Neuronal stem cell (in vitro differentiated cells): Measurements from ENCODE around the gene SYT5.

Experiments used
- DNase-seq: peaks from one replicate; pipeline ENCODE4 v3.0.0-alpha.2; 2013; ENCODE audit warnings: low spot score
- H2AFZ ChIP-seq: one replicate; pipeline ENCODE4 v1.6.1; 2013; ENCODE audit warnings: mild to moderate bottlenecking, low read length, inconsistent platforms
- H2AK5ac ChIP-seq: 2 replicates; pipeline ENCODE4 v1.6.1; 2013; ENCODE audit warnings: low read depth, mild to moderate bottlenecking, inconsistent platforms, low read length, moderate library complexity, mixed read lengths
- H2BK120ac ChIP-seq: 2 replicates; pipeline ENCODE4 v1.6.1; 2013; ENCODE audit warnings: low read depth, mild to moderate bottlenecking, inconsistent platforms, low read length, moderate library complexity, mixed read lengths
- H2BK12ac ChIP-seq: one replicate; pipeline ENCODE4 v1.6.1; 2013; ENCODE audit warnings: low read length, inconsistent platforms
- H2BK15ac ChIP-seq: 2 replicates; pipeline ENCODE4 v1.6.1; 2013; ENCODE audit warnings: mild to moderate bottlenecking, low read length, inconsistent platforms, mixed read lengths
- H2BK5ac ChIP-seq: one replicate; pipeline ENCODE4 v1.6.1; 2013; ENCODE audit warnings: inconsistent platforms, mild to moderate bottlenecking, low read length, moderate library complexity
- H3K14ac ChIP-seq: one replicate; pipeline ENCODE4 v1.6.1; 2013; ENCODE audit warnings: low read length, inconsistent platforms
- H3K18ac ChIP-seq: 2 replicates; pipeline ENCODE4 v1.6.1; 2013; ENCODE audit warnings: low read length, inconsistent platforms
- H3K23ac ChIP-seq: 2 replicates; pipeline ENCODE4 v1.6.1; 2013; ENCODE audit warnings: low read depth, mild to moderate bottlenecking, mixed read lengths, low read length, inconsistent platforms; ENCODE audit not compliant: poor library complexity
- H3K27ac ChIP-seq: replicated peaks from 3 replicates; pipeline ENCODE4 v1.5.1; 2013; ENCODE audit warnings: low read length, inconsistent platforms
- H3K27me3 ChIP-seq, 3 experiments: 2 replicates each; pipeline ENCODE4 v1.6.1; 2013; ENCODE audit warnings: low read length in 3 of 3, mild to moderate bottlenecking in 2 of 3, inconsistent platforms in 1 of 3, low read depth in 1 of 3, mixed read lengths in 1 of 3, moderate library complexity in 1 of 3; ENCODE audit not compliant: control insufficient read depth in 3 of 3, insufficient read depth in 3 of 3
- H3K36me3 ChIP-seq, 2 donors: replicated peaks in 1 of 2; 2 replicates each; pipeline ENCODE4 v1.6.1; 2013; ENCODE audit warnings: low read length in 2 of 2; ENCODE audit not compliant: control insufficient read depth in 2 of 2, insufficient read depth in 2 of 2
- H3K4ac ChIP-seq: 2 replicates; pipeline ENCODE4 v1.6.1; 2013; ENCODE audit warnings: inconsistent platforms, mild to moderate bottlenecking, low read length, moderate library complexity
- H3K4me1 ChIP-seq, 2 donors: 1 replicate in 1 of 2; 2 replicates in 1 of 2; pipeline ENCODE4 v1.6.1; 2013; ENCODE audit warnings: low read length in 2 of 2, low read depth in 1 of 2; ENCODE audit not compliant: control insufficient read depth in 2 of 2, insufficient read depth in 1 of 2
- H3K4me2 ChIP-seq: one replicate; pipeline ENCODE4 v1.6.1; 2013; ENCODE audit warnings: mild to moderate bottlenecking, low read length, inconsistent platforms; ENCODE audit not compliant: insufficient read depth, poor library complexity, severe bottlenecking
- H3K4me3 ChIP-seq, 2 donors: 2 replicates each; pipeline ENCODE4 v1.5.1; 2013; ENCODE audit warnings: low read length in 2 of 2, mild to moderate bottlenecking in 2 of 2, inconsistent platforms in 1 of 2, moderate library complexity in 1 of 2
- H3K79me1 ChIP-seq: one replicate; pipeline ENCODE4 v1.6.1; 2013; ENCODE audit warnings: low read depth, mild to moderate bottlenecking, inconsistent platforms, low read length, moderate library complexity
- H3K9ac ChIP-seq: one replicate; pipeline ENCODE4 v1.6.1; 2013; ENCODE audit warnings: mild to moderate bottlenecking, low read depth, low read length, inconsistent platforms; ENCODE audit not compliant: poor library complexity
- H3K9me3 ChIP-seq, 2 donors: replicated peaks in 1 of 2; 2 replicates each; pipeline versions ENCODE3 to v1.6.1; 2013; ENCODE audit warnings: low read length in 2 of 2, mild to moderate bottlenecking in 2 of 2, inconsistent platforms in 1 of 2, low read depth in 1 of 2, mixed read lengths in 1 of 2, moderate library complexity in 1 of 2; ENCODE audit not compliant: control insufficient read depth in 2 of 2, insufficient read depth in 1 of 2
- H4K8ac ChIP-seq: one replicate; pipeline ENCODE4 v1.6.1; 2013; ENCODE audit warnings: low read depth, mild to moderate bottlenecking, inconsistent platforms, low read length, moderate library complexity
- H4K91ac ChIP-seq: one replicate; pipeline ENCODE4 v1.6.1; 2013; ENCODE audit warnings: low read length, low read depth, mild to moderate bottlenecking, inconsistent platforms; ENCODE audit not compliant: poor library complexity
- WGBS, 2 donors: extraction: QIAGEN DNeasy Blood & Tissue Kit; methylation state at CpG; one replicate each; pipeline ENCODE4 v1.1.7; 2013; ENCODE audit warnings: missing lambda C conversion rate in 2 of 2, mixed read lengths in 1 of 2; ENCODE audit not compliant: insufficient read length in 2 of 2, insufficient replicate concordance in 1 of 2; ENCODE audit errors: extremely low coverage in 2 of 2; 5-methylcytosine and 5-hydroxymethylcytosine counted together

SYT5 gene

DNA sequence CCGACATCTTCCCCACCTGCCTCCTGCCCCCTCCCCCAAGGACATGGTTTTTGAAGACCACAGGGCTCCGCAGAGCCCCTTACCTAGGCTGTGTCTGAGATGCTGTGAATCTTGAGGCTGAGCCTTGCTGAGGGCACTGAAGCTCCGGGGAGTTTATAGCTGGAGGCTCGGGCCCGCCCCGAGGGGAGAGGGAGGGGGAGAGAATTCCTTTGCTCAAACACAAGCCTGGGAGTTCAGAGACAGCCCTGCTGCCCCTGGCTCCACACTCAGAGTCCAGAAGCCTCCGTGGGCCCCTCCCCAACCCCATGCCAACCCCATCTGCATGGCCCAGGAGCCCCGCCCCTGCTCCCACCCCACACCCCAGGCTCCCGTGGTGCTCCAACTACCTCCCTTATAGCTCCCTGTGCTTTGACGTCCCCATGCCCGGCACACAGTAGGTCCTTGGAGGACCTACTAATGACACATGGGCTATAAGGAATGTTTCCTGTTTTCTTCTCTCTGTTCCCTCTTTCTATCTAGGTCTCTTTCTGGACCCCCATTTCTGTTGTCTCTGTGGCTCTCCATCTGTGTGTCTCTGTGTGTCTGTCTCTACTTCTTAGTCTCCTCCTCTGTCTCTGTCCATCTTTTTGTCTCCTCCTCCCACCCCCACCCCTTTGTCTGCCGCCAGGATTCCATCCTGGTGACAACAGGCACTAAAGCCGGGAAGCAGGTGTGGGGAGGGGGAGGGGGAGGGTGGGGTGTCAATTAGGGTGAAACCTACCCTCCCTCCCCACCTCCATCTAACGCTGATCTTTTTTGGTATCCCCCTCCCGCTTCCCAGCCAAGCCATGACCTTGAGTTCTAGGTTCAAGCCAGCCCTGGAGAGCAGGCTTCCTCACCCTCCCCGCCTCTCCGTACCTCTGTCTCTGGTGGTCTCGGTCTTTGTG lies 30.7 kb downstream of the SYT5 start, which contains the start of gene TNNT1:
TNNT1 (minus strand) TSS at position 129 of the 926 bp plus-strand sequence. CDS start 2,049 bp downstream, outside the sequence.
- H3K27me3 ChIP-seq: peaks cover 0 to 46% (median 2%) of the 10 kb centered on the region in 3 experiments
- no peaks in the 10 kb centered on the region for H3K36me3 ChIP-seq
- peaks cover 8 to 26% of the 10 kb centered on the region in 2 donors for H3K4me1 ChIP-seq
- H3K27ac ChIP-seq: peak within 1 kb of the TSS; percentile 50
- no CpG with 5 or more reads among the region's 18 CpGs for WGBS, 2 donors
- H3K23ac ChIP-seq: no peak within 1 kb of the TSS
- H2AFZ ChIP-seq: peak within 1 kb of the TSS; percentile 35
- no peak within 1 kb of the TSS for H2BK15ac ChIP-seq
- H3K18ac ChIP-seq: peak within 1 kb of the TSS; percentile 46
- H3K4ac ChIP-seq: no peak within 1 kb of the TSS
- H3K79me1 ChIP-seq: no peaks in the 10 kb centered on the region
- no peak within 1 kb of the TSS for H3K9ac ChIP-seq
- no peak within 1 kb of the TSS for H4K91ac ChIP-seq
- no peak within 1 kb of the TSS for H3K4me3 ChIP-seq
- peaks cover 0 to 2% of the 10 kb centered on the region in 2 donors for H3K9me3 ChIP-seq
- peak within 1 kb of the TSS; percentile 39 for H3K4me2 ChIP-seq
- H2AK5ac ChIP-seq: peak within 1 kb of the TSS; percentile 21
- no peak for DNase-seq
- no peak within 1 kb of the TSS for H2BK120ac ChIP-seq
- H2BK12ac ChIP-seq: peak within 1 kb of the TSS; percentile 19
- no peak within 1 kb of the TSS for H4K8ac ChIP-seq
- H3K14ac ChIP-seq: no peak within 1 kb of the TSS
- H2BK5ac ChIP-seq: no peak within 1 kb of the TSS

DNA sequence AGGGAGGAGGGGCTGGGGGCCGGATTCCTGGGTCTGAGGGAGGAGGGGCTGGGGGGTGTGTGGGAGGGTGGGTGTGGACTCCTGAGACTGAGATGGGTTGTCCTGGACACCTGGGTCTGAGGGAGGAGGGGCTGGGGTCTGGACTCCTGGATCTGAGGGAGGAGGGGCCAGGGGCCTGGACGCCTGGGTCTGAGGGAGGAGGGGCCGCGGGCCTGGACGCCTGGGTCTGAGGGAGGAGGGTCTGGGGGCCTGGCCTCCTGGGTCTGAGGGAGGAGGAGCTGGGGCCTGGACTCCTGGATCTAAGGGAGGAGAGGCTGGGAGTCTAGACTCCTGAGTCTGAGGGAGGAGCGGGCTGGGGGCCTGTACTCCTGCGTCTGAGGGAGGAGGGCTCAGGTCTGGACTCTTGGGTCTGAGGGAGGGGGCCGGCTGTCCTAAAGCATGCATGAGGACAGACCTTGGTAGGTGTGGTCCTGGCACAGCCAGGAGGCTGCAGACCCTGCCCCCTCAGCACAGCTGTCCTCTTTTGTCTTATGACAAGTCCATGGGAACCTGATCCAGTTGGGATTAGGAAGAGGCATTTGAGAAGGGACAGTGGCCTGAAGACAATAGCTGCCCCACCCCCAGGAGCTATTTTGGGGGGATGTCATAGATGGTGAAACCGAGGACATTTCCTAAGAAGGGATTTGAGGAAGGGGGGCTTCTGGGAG lies 32.4 kb downstream of the SYT5 start:
- Histone ChIP-seq H4K8ac (no peak overlapping the region), H2BK15ac (no peak overlapping the region), H3K36me3 (no peaks in the 10 kb centered on the region), H2BK5ac (no peak overlapping the region), H3K4ac (no peak overlapping the region), H4K91ac (no peak overlapping the region), H3K9me3 (peaks cover 0 to 2% of the 10 kb centered on the region in 2 donors), H3K4me2 (no peak overlapping the region), H3K4me1 (peaks cover 8 to 26% of the 10 kb centered on the region in 2 donors), H3K9ac (peak overlapping the region; percentile 3), H3K4me3 (no peak overlapping the region), H3K27me3 (peaks cover 0 to 55% (median 2%) of the 10 kb centered on the region in 3 experiments), H3K18ac (no peak overlapping the region), H2AK5ac (no peak overlapping the region), H3K79me1 (no peaks in the 10 kb centered on the region), H2BK120ac (no peak overlapping the region), H3K14ac (no peak overlapping the region), H2AFZ (no peak overlapping the region), H2BK12ac (no peak overlapping the region), H3K27ac (no peak overlapping the region), H3K23ac (no peak overlapping the region)
- no CpG with 5 or more reads among the region's 9 CpGs for WGBS, 2 donors
- no peak for DNase-seq

- peak overlapping the region; percentile 81 for H3K27ac ChIP-seq
- peak overlapping the region; percentile 47 for H2BK120ac ChIP-seq
- H3K4me3 ChIP-seq: peak overlapping the region in 1 of 2 donors; percentile 70
- H3K18ac ChIP-seq: peak overlapping the region; percentile 100
- H3K23ac ChIP-seq: peak overlapping the region; percentile 80
- peak overlapping the region; percentile 78 for H3K4me2 ChIP-seq
- peak overlapping the region; percentile 72 for H3K4ac ChIP-seq
- peak overlapping the region; percentile 1 for H4K8ac ChIP-seq
- no peak overlapping the region for H2BK12ac ChIP-seq
- H2BK5ac ChIP-seq: peak overlapping the region; percentile 22
- H3K27me3 ChIP-seq: peaks cover 0 to 55% (median 2%) of the 10 kb centered on the region in 3 experiments
- peak overlapping the region; percentile 74 for H2AK5ac ChIP-seq
- H2AFZ ChIP-seq: peak overlapping the region; percentile 85
- H3K9ac ChIP-seq: peak overlapping the region; percentile 79
- no peak overlapping the region for H3K14ac ChIP-seq
- peak overlapping the region; percentile 86 for H2BK15ac ChIP-seq
- whole genome bisulfite sequencing, 2 donors: no CpG with 5 or more reads among the region's 27 CpGs
- no peak overlapping the region for H4K91ac ChIP-seq
- peaks cover 8 to 26% of the 10 kb centered on the region in 2 donors for H3K4me1 ChIP-seq
- no peaks in the 10 kb centered on the region for H3K79me1 ChIP-seq
- no peaks in the 10 kb centered on the region for H3K9me3 ChIP-seq
- no peaks in the 10 kb centered on the region for H3K36me3 ChIP-seq
- DNase-seq: no peak
Observed at GRCh38 chr19:55146705-55147273, 33.3 kb downstream of the SYT5 start.
